HG03159 (cell line): Measurements from ENCODE around the gene UNC119.
"Not testable (repeated sequence)": the region's sequence is repeated elsewhere in the genome, so short reads cannot be mapped to it uniquely, and the experiment has no call there.

ENCODE experiments used
- ATAC-seq: cut with Tn5 transposase; IDR thresholded peaks from one replicate; pipeline ENCODE4 v1.9.1; 2021; ENCODE audit warnings: mild to moderate bottlenecking, moderate library complexity; ENCODE audit not compliant: unreplicated experiment

UNC119 gene

DNA sequence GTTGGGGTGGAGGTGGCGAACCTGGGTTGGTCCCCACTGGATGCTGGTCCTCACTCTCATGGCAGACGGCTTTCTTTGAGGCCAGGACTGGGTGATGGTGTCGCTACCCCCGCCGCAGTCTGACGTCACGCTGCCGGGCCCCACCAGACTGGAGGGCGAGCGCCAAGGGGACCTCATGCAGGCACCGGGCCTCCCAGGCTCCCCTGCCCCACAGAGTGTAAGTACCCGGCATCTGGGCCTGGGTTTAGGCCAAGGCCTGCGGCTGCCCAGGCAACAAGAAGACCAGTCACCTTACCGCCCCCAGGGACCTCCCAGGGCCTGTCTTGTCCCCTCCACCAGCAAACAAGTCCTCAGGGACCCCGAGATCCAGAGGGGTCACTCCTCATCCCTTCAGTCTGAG is 28.5 kb downstream of the UNC119 start:
- no peak for ATAC-seq

DNA sequence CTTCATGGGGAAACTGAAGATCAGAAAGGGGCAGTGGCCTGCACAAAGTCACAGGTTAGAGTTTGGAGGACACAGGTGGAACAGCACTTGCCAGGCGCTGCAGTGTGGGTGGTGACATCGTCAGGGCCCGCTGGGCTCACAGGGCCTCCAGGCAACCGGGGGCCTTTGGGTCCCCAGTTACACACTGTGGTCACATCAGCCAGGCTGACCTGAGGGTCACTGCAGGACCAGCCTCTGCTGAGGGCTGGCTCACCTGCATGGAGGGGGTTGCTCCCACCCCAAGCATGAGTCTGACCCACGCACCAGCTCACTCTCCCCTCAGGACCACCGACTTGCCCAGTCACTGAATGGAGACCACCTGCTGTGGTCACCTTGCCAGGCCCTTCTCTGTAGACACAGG is 29.2 kb downstream of the UNC119 start:
- ATAC-seq = no peak

DNA sequence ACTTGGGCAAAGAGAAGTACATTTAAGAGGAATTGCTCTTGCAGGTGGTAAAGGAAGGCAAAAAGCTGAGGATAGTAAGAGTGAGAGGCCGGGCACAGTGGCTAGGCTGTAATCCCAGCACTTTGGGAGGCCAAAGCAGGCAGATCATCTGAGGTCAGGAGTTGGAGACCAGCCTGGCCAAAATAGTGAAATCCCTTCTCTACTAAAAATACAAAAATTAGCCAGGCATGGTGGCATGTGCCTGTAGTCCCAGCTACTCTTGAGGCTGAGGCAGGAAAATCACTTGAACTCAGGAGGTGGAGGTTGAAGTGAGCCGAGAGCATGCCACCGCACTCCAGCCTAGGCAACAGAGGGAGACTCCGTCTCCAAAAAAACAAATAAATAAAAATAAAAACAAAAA is 30.1 kb downstream of the UNC119 start:
- not testable (repeated sequence) for ATAC-seq

DNA sequence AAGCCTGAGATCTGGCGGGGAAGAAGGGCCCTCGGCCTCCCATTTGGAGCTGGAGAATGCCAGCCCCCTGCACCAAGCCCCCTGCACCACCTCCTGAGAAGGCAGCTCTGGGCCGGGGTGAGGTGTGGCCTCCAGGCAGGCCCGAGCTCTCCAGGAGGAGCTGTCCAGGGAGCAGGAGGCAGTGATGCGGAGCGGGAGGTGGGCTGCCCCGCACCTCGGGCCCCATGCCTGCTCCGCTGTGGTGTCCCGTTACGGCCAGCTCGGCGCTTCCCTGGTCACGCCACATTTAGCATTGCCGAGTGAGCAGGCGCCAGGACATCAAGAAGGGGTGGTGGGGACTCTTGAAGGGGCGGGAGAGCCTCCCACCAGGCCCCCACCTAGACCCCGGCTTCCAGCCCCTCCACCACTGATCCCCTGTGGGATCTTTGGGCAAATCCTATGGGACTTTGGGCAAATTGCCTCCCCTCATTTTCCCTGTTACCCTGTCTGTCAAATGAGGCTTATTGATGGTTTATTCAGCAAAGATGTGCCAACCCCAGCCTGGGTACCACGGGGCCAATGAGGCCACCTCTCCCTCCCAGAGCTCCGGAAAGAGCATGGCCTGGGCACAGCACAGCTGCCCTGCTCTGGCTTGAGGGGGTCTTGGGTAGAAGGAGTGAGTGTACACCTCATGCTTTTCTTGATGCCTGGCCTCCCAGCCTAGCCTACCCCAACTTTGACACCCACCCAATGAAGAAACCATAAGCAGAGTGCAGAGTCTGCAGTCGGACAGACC is 30.9 kb downstream of the UNC119 start:
- ATAC-seq = no peak

DNA sequence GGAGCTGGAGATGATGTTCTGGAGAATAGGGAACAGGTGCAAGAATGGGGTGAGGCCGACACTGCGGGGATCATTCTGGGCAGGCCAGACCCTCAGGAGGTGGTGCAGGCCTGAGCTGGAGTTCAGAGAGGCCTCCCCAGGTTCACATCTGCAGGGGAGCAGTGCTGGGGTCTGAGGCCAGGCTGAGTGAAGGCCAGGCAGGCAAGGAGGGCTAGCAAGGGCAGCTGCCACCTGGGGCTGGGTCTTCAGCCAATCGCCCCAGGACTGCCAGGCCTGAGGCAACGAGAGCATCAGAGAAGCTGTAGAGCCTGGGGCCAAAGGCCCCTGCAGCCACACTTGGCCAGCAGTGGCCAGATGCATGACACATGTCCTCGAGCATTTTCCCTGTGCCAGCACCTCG is 31.7 kb downstream of the UNC119 start:
- no peak for ATAC-seq

DNA sequence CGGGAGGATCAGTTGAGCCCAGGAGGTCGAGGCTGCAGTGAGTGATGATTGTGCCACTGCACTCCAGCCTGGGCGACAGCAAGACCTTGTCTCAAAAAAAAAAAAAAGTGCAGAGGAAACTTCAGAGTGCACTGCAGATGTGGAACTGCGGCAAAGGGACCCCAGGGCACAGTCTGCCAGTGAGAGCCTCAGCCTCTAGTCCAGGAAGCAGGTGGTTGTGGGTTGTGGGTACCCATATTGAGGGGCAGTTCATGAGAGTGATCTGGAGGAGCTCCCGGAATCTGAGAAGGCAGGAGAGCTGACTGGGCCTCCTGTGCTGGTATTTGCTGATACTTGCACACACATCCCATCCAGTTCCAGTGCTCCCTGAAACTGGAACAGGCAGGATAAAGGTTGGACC is 33.2 kb downstream of the UNC119 start:
- ATAC-seq = no peak

DNA sequence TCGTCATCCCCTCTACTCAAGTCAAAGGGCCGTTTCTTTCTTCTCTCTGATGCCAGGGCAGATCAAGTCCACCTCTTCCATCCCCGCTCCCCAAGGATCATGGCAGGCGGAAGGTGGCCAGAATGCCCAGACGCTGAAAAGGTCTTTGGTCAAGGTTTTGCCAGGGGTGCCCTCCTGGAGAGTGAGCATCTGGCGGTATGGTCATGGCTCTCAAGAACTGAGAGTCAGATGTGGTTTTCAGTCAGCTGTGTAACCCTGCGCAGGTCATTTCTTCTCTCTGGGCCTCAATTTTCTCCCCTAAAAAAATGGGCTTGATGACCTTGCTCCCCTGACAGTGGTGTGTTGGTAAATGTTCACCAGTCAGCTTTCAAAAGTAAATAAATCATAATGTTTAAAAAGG is 33.8 kb downstream of the UNC119 start:
- ATAC-seq = no peak

DNA sequence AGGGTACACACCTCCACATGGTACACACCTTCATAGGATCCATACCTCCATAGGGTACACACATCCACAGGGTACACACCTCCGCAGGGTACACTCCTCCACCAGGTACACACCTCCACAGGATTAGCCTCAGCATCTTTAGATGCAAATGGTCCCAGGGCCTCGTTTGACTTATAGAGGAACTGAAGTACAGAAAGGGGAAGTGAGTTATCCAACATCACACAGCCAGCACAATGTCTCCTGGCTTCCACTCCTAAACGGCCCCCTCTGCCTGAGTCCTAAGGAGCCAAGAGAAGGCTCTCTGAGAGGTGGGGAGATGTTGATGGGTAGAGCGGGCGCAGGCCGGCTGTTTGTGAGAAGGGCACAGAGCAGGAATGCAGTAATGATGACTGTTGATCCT is 34.3 kb downstream of the UNC119 start:
- ATAC-seq = no peak

DNA sequence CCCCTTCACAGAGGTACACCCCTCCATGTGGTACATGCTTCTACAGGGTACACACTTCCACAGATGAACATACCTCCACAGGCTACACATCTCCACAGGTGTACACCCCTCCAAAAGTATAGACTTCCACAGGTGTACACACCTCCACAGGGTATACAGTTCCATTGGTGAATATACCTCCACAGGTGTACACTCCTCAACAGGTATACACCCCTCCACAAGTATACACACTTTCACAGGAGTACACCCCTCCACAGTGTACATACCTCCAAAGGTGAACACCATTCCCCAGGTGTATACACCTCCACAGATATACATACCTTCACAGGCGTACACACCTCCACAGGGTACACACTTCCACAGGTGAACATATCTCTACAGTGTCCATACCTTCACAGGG is 36.9 kb downstream of the UNC119 start:
- no peak for ATAC-seq

DNA sequence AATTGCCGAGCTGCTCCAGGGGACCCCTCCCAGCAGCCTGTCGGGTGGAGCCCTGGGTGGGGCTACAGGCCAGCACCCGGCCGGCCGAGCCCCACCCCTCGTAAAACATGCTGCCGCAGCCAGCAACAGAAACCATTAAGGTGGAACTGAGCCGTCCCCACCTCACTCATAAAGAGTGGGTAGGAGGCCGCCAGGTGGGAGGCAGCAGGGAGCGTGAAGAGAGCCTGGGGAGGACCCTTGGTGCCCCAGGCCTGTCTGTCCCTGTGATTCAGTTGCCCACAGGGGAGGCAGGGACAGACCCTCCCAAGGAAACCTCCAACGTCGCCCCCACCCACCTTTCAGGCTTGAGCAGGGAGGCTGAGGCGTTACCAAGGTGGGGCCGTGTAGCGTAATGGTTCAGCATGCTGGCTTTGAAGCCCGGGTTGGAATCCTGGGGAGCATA is 37.8 kb downstream of the UNC119 start:
- ATAC-seq = no peak

DNA sequence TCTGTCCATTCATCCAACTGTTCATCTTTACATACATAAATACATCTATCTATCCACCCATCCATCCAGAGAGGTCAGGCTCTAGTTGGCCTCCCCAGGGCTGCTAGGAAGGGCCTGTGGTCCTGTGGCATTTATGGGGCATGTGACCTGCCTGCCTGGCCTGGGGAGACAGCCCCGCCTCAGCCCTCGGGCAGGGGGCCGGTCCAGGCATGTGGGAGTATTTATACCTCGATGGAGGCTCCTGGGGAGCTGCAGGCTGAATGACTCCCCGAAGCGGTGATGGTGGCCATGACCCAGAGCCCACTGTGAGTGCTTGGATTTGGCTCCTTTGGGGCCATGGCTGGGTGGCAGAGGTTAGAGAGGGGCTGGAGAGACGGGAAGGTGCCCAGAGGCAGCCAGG is 38.9 kb downstream of the UNC119 start:
- ATAC-seq = no peak

DNA sequence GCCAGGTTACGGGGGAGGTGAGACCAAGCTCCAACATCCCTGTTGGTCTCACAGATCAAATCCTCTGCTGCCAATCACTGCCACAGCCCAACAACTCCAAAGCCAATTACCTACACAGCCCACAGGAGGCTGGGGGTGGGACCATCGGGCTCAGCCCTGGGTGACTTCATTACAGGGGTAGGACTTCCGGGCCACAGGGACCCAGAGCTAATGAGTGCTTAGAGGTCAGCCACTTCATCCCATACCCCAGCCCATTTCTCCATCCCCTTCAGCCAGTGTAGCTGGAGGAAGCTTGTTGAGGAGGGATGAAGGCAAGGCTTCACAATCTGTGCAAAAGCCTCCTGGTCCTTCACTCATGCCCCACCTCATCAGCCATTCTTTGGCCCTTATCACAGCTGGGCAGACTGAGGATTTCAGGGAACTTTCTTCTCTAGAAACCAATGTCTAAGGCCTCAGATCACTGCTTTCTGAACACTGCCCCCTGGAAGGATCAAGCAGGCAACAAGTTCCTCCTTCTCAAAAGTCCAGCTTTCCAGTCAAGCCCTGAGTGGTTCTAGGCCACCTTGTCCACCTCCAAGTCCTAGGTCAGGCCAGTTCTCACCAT is 40.5 kb downstream of the UNC119 start:
- ATAC-seq = no peak

DNA sequence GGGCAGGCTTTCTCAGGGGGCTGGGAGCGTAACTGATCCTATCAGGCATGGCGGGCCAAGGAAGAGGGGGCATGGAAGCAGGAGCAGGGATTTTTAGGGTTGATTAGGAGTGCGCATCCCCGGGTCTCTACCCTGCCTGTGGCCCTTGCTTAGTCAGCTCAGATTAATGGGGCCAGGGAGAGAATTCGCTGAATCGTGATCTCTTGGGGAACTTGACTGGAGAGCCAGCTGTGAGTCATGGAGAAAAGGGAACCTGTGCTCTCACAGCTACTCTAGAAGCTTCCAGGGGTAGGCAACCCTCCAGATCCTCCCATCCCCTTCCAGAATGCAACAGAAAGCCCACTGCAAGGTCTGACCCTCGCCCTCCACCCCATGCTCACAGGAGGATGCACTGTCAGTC is 42.6 kb downstream of the UNC119 start:
- ATAC-seq = no peak

DNA sequence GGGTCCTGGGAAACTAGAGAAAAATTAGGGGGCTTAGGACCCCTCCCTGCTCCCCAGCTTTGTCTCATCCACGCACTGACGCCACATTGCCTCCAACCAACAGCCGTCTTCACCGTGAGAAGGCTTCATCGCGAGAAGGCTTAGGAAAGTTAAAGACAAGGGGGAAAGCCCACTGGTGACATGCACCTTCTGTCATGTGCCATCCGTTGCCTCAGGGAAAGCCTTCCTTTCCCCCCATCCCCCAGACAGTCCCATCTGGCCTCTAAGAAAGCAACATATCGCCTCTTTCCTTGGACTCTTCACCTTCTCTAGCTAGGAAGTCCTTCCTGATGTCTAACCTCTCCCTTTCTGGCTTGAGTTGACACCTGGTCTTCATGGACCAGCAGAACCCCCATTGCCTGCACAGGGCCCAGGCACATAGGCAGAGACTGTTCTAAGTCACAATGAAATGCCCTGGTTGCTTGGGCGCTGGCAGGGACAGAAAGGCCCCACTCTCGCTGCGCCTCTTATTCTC is 44.2 kb downstream of the UNC119 start:
- ATAC-seq = no peak

DNA sequence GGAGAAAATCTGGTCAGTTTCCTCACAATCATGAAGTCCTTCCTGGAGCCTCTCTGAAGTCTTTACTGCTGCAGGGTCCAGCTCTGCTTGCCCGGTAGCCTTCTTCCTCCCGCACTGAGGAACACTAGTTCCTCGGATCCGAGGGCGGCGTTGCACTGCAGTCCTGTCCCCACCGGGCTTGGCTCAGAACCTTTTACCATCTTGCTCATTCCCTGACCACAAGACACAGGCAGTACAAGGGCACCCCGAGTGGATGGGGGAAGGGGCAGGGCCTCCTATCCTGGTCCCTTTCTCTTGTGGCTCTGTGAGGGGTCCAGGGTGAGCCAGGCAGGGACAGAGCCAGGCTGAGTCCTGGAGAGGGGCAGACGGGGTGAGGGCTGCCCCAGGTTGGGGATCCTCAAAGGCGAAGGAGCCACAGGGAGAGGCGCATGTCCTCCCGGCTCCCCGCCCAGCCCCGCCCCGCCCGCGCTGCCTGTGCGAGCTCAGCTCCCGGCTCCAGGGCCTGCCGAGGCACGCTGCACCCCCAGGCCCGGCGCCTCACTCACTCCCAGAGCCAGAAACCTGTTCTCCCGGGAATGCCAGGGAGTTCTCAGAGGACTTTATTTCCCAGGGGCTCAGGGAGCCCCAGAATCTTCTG is 44.7 kb downstream of the UNC119 start:
- ATAC-seq = no peak

DNA sequence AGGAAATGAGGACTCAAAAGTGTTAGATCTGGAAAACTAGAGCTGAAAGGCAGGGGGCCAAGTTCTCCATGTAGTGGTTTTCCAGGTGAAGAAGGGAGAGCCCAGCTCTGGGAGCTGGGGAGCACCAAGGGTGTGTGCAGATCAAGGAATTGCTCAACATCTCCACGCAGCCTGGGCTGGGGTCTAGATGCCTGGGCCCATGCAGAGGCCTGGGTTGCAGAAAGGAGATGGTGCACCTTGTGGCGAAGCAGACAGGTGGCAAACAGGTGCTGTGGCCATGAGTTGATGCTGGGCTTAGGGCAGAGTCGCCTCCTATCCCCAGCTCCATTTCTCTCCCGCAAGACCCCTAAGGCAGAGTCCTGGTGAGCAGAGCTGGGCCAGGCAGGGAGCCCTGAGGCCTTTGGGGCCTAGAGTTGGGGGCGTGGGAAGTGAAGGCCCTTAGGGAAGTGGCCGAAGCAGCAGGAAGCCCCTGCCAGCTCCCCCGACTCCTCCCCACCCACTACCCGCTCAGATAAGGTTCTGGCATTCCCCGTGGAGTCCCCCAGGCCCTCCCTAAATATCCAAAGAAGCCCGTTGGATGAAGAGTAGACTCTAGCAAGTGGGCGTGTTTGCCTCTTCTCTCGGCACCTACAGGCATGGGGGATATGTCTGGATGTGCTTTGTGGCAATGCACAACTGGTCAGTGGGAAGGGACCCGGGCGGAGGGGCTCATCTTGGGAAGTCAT is 45.5 kb downstream of the UNC119 start:
- no peak for ATAC-seq

DNA sequence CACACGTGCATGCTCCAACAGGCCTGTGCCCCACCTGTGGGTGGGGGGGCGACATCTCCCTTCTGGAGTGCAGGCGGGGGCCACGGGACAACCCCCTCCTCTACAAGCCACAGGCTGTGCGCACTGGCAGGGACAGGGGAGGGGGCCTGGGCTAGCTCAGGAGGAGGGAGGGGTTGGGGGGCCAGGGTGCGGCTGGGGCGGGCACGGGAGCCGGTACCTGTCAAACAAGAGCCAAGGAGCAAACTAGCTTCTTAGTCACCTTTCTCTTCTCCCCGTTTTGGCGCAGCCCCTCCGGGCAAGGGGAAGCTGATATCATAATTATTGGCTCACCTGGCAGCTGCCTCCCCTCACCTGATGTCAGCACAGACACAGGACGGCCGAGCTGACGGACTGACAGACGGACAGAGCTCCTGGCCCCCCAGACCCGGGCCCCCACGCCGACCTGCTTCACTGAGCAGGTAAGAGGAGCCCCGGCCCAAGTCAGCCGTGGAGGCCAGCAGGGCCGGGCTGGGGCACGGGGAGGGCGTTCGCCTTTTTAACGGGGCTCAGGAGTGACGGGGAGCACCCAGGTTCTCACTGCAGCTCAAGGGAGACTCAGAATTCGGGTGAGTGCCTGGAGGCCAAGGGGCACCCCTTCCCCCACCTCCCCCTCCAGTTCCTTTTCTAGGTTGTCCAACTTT is 46.3 kb downstream of the UNC119 start, which contains the start of gene FOXN1:
FOXN1 (plus strand) TSS at position 363 of the 680 bp plus-strand sequence. CDS start 17,622 bp downstream, outside the sequence.
- no peak for ATAC-seq

DNA sequence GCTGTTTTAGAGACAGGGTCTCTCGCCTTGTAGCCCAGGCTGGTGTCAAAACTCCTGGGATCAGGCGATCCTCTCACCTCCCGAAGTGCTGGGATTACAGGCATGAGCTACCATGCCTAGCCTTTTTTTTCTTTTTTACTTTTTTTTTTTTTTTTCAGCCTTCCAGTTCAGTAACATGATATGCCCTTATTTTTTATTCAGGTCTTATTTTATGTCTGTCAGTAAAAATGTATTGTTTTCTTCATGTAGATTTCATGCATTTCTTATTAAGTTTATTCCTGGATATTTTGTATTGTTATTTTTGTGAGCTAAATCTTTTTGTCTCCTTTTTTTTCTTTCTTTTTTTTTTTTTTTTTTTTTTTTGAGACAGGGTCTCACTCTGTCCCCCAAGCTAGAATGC is 49.0 kb downstream of the UNC119 start:
- ATAC-seq = no peak

DNA sequence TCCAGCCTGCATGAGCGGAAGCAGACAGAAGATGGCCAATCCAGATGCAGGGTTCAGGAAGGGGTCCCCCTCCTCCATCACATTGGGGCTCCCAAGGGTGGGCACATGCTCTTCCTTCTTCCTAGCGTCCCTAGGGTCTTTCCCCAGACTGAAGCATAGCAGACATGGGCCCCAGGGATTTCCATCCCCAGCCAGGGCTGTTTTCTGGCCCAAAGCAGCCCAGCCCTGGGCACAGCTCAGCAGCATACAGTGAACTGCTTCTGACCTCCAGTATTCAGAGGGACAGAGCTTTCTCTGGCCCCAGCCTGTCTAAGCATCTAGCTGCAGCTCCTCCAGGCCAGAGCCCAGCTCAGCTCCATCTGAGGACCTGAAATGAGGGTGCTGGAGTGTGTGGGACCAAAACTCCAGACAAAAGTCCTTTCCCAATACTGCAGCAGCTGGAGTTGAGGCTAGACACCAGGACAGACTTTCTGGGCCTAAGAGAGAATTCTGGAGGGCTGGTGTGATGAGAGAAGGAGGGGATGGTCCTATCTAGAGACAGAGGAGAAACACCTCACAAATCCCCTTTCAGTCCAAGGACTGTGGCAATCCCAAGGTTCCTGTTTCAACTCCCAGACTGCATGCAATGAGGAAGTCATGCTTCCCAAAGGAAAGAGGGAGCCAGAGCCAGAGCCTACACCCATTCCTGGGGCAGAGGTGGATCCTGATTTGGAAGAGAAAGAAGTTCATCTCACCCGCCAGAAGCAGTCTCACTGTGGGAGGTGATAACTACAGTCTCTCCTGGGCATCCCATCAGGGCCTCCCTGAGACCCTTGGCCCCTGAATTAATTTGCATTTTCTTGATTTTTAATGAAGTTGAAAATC is 50.8 kb downstream of the UNC119 start:
- no peak for ATAC-seq
